Activated CD8-positive, alpha-beta memory T cell treated with anti-CD3 and anti-CD28 coated beads, Interleukin-2, amount 50 U/mL, for 48 hours (primary cell): ENCODE results near the gene C1orf122.

Experiments
- DNase-seq: peaks from one replicate; pipeline ENCODE4 v3.0.0-alpha.2; 2020

The C1orf122 gene

DNA sequence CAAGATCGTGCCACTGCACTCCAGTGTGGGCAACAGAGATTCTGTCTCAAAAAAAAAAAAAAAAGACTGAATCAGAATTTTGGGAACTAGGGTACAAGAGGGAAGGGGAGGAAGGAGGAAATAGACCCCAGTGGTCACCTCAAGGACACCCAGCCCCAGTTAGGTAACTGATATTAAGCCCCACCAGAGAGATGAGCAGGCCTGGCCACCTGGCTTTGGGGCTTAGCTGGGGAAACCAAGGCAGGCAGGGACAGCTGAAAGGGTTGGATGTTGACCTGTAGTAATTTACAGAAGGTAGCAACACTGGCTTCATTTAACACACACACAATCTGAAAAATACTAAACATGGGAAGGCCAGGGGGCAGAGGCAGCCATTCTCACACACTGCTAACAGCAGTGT lies 5.2 kb upstream of the C1orf122 start:
- DNase-seq: no peak

DNA sequence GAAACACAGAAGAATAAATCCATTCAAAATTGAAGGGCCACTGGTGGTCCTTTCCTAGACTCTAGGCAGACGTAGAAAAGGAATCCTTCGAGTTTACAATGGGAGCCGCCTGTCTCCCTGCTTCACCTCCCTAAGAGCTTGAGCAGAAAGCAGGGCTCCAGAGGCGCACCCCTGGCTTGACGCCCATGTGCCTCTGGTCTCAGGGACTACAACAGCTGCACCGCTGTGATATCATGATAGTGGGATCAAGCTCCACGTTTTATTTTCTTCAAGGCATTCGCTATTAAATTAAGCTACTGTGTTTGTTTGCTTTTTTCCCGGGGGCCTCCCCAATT lies 403 bp upstream of the C1orf122 start:
- DNase-seq: no peak

DNA sequence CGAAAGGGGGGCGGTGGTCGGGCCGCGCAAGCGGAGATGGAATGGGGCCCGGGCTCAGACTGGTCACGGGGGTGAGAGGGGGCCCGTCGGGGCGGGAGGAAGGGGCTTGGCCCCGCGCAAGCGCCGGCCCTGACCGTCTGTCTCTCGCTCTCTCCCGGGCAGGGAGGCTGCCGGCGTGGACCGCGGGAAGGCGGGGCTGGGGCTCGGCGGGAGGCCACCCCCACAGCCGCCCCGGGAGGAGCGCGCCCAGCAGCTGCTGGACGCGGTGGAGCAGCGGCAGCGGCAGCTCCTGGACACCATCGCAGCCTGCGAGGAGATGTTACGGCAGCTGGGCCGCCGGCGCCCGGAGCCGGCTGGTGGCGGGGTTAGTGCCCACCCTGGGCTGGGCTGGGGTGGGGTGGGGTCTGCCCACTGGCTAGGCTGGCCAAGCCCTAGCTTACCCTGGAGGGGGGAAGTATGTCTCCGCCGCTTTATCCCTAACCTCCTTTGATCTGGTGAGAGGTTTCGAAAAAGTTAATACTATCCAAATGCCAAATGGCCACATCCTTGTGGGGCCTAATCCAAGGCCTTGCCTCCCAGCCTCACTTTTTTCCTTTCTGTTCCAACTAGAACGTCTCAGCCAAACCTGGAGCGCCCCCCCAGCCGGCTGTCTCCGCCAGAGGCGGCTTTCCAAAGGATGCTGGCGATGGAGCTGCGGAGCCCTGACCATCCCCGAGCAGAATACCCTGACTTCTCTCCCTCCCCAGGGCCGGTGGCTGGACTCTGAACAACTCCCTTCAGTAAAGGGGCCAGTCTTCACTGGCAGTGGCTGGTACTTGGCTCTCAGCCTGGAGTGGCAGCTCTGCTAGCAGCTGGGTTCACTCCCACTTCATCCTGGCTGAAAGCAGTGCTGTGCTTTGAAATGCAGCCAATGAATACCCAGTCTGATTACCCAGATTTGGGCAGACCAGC lies 1.1 kb downstream of the C1orf122 start:
- DNase-seq: no peak

DNA sequence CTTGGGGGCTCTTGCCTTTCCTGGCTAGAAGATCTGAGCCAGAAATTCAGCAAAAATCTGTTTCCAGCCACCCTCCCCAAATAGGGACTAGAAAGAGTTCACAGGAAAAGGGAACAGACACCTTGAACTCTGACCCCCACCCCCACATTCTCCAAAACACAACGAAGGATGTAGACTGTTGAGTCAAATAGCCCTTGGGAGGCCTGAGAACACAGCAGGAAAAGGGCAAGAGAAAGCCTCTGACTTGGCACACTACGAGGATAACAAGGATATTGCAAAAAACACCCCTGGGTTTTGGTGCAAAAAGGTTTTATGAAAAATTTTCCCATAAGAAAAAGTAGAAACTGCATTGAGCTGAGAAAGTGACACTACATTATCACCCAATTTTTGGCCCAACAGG lies 2.4 kb downstream of the C1orf122 start:
- DNase-seq: no peak

DNA sequence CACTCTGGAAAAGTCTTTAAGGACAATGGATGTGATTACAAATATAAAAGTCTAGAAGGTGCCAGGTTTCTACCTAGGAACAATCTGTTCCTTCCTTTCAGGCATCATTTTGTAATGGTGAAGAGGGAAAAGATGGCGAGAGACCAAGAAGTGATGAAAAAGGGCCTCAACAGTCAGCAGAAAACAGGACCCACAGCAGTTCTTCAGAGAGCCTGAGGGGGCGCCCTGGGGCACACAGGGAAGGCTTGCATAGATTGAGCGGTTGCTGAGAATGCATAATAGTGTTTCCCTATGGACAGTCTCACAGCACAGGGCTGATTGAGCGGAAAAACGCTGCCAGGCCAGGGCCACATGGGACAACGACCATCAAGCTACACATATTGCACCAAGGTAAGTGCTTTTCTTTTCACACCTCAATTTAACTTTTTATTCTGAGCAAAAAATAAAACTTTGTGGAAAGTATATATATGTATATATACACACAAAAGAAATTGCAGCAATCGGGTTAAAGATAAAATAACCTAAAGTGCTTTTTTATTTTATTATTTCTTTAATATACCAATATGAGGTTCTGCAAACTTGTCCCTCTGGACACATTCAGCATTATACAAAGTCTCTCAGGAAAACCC lies 3.6 kb downstream of the C1orf122 start:
- DNase-seq: peak; percentile 78

DNA sequence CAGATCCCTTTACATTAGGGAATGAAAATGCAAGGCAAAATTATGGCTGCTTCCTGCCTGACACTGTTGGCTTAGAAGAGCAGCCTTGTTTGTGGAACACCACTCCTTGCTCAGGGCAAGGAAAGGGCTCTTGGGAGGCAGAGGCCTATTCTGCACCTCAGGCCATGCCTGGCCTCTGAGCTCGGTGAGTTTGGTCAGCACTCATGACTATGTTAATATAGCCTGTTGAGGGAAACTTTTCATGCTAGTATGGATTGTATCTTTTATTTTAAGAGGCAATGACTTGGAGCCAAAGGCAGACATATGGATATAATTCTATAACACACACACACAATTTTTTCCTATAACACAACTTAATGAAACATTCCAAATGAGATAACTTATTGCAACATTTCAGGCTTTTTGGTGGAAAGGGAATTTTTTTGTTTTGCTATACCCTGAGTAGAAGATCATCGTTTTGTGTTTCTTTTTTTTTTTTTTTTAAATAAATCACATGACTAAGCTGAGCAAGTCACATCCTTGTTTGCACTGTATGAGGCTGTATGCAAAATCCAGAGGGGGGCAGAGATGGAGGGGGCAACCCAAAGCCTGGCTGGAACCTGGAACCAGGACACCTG lies 6.0 kb downstream of the C1orf122 start:
- peak; percentile 30 for DNase-seq

DNA sequence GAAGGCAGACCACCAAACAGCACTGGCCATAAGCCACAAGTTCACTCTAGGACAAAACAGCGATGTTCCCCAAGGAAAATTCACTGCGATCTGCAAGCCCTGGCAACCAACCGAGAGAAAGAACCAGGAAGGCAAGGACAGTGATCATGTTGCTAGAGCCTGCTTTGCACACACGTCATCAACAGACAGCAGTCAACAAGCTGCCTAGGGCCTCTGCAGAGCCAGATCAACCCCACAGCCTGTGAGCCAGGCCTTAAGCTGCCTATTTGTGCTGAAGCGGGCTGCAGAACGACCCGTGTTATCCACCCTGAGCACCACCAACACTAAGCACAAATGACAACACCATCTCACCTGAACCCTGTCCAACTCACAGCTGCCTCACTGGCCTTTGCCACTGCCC lies 6.7 kb downstream of the C1orf122 start:
- DNase-seq: no peak

DNA sequence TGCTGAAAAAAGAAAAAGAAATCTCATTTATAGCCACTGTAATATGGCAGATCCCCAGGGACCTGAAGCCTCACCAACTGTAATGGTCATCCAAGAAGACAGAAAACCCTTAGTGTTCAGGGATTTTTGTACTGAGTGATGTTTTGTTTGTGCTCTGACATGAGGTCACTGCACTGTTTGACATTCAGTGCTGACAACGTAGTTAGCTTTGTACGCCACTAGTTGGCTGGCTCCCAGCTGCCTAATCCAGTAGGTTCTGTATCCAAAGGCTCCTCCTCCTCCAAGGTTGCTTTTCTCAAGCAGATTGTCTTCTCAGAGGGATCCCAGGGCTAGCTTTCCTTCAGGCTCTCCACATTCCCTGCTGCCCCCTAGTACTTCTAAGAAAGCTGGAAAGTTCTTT lies 9.9 kb downstream of the C1orf122 start:
- DNase-seq: peak; percentile 22

DNA sequence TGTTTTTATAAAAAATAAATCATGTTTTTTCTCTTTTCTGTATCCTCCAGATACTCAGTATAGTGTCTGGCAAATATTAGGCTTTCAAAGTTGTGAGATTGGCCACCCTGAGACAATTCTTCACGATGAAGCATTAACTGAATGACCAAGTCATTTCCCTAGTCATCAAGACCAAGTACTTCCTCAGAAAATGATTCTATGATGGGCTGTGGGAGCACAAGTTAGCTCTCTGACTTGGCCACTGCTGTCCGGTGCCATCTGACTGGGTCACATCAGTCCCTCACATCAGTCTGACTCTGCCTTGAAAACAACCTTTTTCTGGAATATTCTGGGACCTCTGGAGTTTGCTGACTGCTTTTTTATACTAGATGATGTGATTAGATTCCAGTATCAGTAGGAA lies 13.9 kb downstream of the C1orf122 start:
- DNase-seq: no peak

DNA sequence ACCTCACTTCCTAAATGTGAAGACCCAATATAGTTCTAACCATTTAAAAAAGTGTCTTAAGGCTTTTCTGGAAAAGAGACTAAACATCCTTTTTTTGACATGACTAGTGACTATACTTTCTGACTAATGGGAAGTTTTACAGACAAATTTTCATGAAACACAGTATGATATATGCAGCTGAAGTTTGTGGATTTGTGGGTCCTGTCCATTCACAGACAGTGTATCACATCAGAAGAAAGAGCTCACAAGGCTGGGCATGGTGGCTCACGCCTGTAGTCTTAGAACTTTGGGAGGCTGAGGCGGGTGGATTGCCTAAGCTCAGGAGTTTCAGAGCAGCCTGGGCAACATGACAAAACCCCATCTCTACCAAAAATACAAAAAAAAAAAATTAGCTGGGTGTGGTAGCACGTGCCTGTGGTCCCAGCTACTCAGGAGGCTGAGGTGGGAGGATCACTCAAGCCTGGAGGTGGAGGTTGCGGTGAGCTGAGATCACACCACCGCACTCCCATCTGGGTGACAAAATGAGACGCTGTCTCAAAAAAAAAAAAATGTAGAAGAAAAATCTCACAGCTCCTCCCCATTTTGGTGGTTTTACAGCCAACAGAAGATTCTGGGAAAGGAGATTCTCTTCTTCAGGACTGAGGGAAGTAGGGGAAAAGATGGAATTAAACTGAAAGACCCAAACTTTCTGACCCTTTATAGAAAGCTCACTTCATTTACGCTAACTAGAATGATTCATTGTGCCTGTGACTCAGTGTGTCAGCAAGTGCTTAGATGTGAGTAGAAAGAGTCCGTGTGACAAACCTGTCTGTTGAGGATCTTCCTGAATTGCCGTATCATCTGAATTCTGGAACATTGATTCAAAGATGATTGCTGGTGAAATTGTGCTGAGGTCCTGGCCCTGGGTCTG lies 15.6 kb downstream of the C1orf122 start:
- DNase-seq: no peak

DNA sequence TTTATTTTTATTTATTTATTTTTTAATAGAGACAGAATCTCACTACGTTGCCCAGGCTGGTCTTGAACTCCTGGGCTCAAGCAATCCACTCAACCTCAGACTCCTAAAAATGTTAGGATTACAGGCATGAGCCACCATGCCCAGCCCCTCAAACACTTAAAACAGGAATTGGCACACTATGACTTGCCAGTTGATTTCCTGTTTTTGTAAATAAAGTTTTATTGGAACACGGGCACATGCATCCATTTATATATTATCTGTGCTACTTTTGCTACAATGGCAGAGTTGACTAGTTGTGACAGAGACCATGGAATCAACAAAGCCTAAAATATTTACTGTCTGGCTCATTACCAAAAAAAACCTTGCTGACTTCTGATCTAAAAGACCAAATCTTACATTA lies 16.4 kb downstream of the C1orf122 start:
- DNase-seq: no peak

DNA sequence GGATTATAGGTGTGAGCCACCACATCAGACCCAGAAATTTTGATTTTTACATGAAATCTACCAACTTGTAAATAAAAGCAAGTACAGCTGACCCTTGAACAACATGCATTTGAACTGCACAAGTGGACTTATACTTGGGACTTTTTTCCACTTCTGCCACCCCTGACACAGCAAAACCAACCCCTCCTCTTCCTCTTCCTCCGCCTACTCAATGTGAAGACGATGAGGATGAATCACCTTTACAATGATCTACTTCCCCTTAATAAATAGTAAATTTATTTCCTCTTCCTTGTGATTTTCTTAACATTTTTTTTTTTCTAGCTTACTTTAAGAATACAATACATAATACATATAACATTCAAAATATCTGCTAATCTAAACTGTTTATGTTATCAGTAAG lies 17.9 kb downstream of the C1orf122 start:
- no peak for DNase-seq

DNA sequence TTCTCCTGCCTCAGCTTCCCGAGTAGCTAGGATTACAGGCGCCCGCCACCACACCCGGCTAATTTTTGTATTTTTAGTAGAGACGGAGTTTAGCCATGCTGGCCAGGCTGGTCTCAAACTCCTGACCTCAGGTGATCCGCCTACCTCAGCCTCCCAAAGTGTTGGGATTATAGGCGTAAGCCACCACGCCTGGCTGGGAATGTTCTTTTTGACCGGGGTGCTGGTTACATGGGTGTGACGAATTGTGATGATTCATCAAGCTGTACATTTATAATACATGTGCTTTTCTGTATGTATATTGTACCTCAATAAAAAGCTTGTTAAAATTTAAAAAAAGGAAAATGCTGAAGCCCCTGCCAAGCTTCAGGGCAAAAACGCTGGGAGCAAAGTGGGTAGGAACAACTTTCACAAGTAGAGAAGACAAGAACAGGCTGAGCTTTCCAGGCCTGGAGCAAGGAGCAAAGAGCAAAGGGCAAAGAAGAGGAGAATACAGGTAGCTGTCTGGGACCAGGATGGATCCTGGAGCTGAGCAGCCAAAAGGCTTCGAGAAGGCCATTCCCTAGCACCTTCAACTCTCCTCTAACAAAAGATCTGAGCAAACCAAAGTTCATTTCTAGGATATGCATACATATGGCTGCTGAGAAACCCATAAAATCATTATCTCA lies 21.0 kb downstream of the C1orf122 start:
- DNase-seq: no peak

DNA sequence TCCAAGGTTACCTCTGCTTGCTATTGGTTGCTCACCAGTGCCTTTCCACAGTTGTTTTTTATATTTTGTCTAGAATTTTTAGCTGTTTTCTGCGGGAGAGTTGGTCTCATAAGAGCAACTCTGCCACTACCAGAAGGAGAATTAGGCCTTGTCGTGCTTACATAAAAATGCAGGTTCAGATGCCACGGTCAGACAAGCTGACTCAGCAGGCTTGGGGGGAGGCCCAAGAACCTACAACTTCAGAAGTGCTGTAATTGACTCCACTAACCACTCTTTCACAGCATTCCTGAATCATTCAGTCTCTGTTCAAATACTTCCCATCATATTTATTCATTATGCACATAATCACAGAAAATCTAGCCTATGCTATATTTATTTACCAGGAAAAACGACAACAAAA lies 23.5 kb downstream of the C1orf122 start:
- DNase-seq: no peak

DNA sequence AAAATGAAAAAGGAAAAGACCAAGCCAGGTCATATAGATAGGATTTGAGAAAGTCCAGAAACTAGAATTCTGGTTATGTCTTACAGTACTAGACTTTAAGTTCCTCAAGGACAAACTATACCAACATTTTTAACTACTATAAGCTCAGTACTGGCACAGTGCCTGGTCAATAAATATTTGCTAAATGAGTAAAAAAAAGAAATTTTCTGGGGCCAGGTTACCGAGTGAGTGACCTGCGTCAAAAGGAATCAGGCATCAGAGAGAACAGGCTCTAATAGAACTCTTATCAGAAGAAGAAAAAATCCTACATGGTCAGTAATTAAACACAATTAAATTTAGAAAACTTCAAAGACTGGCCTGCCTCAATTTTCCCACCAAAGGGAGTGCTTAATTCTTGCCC lies 24.2 kb downstream of the C1orf122 start:
- DNase-seq: no peak

DNA sequence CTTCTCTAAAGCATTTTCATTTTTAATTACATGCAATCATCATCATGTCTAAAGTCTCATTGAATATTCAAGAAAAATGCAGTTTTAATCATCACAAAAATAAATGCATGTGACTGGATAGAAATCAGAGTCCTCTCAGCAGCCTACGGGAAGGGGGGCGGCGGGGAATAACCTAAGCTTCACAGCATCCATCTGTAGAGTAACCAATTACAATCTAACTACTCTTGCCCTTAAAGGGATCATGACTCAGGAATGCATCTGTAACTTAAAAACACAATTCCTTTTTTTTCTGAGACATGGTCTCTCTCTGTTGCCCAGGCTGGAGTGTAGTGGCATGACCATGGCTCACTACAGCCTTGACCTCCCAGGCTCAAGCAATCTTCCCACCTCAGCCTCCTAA lies 29.2 kb downstream of the C1orf122 start:
- no peak for DNase-seq

DNA sequence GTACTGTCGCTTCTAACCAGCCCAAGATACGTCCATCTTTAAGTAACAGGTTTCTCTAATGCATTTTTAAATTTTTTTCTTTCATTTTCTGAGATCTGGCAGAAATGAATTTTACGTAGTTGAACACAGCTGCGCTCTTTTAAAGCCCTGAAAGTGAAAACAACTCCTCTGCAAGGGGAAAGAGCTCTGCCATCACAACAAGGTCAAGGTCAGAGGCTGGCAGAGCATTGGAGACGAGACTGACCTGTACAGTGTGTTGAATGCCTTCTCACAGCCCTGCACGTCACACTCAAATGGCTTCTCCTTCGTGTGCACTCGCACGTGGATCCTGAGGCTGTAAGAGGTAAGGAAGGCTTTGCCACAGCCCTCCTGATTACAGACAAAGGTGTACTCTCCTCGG lies 32.1 kb downstream of the C1orf122 start:
- DNase-seq: no peak

DNA sequence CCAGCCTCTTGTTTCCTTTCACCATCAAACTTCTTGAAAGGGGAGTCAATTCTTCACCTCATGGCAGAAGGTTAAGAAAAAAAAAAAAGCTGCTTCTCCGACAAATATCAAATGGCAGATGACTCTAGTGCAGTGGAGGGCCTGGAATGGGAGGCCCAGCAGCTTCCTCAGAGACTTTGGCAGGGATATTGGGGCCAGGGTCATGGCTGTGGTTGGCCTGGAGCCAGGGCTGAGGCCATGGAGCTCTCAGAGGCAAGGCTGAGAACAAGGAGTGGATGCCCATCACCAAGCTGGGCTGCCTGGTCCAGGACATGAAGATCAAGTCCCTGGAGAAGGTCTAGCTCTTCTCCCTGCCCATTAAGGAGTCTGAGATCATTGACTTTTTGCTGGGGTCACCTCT lies 33.1 kb downstream of the C1orf122 start:
- DNase-seq: no peak

DNA sequence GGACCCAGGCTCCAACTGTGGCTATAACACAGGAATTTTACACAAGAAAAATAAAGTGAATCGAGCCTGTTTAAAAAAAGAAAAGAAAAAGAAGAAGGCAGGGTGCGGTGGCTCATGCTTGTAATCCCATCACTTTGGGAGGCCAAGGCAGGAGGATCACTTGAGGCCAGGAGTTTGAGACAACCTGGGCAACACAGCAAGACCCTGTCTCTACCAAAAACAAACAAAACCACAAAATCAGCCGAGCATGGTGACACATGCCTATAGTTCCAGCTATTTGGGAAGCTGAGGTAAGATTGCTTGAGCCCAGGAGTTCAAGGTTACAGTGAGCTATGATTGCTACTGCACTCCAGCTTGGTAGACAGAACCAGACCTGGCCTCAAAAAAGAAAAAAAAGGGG lies 34.1 kb downstream of the C1orf122 start:
- DNase-seq: no peak

DNA sequence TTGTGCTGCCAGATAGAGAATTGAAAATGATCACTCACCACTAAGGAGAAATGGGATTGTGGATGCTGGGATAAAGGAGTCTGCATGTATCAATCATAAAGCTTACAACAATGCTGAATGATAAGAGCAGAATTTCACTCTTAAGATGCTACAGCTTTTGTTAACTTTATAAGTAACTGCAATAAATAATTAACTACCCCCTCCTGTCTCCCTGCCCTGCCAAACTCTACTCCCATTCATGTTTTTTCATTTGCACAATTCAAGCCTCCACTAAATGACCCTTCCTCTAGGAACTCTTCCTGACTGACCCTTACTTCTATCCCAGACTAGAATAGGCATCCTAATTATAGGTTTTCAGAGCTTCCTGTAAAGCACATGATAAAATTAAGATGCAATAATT lies 36.9 kb downstream of the C1orf122 start:
- no peak for DNase-seq

DNA sequence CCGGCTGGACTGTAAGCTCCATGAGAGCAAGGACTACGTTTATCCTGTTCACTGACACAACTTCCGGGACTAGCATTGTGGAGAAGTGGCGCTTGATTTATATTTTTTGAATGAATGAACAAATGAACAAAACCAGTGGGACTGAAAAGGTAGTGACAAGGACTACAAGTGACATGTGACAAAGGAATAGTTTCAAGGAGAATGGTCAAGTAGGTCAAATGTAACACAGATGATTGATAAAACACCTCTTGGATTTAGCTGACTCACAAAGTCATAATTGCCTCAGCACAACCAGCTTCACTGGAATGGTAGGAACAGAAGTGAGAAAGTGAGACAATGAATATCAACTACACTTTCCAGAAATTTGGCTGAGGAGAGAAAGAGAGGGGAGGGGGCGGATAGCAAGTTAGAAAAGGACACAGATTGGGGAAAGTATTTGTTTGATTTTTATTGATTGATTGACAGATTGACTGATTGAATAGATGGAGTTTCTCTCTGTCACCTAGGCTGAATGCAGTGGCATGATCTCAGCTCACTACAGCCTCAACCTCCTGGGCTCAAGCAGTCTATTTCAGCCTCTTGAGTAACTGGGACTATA lies 37.6 kb downstream of the C1orf122 start:
- no peak for DNase-seq

DNA sequence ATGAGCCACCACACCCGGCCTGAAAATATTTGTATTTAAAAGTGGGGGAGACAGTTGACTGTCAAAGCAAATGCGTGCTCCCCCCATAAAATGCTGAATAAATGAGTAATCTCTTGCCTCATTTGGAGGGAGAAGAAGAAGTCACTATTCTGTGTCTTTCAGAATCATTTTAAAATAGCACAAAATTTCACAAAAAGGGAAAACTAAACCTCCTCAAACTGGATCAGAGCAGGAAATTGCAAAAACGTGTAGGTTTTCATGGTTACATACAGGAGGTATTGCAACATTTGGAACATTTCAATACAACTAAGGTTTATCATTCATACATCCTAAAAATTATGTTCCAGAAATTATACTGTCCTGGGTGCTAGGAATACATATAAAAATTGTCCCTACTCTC lies 38.2 kb downstream of the C1orf122 start:
- no peak for DNase-seq
